HG03558 (cell line): Measurements from ENCODE around the gene MATCAP1.

ENCODE experiments used
- ATAC-seq: cut with Tn5 transposase; IDR thresholded peaks from one replicate; pipeline ENCODE4 v1.9.1; 2021; ENCODE audit warnings: moderate number of reproducible peaks; ENCODE audit not compliant: unreplicated experiment; ENCODE audit errors: extremely low read depth

The MATCAP1 gene

DNA sequence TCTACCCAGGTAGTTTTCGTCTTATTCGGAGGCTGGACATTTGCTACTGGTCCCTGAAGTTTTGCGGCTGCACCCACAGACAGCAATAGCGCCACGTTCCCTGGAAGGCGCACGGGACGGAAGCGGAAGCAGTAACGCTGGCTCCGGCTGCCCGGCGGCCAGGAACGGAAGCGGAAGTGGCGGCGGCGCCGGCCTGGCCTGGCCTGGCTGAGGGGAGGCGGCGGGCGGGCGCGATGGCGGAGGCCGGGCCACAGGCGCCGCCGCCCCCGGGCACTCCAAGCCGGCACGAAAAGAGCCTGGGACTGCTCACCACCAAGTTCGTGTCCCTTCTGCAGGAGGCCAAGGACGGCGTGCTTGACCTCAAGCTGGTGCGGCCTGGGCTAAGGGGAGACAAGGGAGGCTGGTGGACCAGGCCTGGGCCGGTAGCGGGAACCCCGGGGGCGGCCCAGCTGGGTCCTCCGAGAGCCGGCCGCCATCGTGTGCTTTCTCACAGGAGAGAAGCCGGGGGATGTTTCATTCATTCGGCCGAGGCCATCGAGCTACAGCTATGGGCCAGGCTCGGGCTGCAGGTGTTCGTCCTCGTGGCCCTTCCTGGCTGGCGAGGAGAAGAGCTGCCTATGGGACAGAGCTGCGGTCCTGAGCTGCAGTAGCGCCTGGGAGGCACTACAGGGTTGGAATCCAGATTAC lies 8.4 kb upstream of the MATCAP1 start, which contains the start of gene E2F4:
Gene E2F4, plus strand, starts transcription at position 161 of the 687 bp plus-strand sequence. Its CDS starts 73 bp downstream, at position 234.
- ATAC-seq: peak; percentile 66

DNA sequence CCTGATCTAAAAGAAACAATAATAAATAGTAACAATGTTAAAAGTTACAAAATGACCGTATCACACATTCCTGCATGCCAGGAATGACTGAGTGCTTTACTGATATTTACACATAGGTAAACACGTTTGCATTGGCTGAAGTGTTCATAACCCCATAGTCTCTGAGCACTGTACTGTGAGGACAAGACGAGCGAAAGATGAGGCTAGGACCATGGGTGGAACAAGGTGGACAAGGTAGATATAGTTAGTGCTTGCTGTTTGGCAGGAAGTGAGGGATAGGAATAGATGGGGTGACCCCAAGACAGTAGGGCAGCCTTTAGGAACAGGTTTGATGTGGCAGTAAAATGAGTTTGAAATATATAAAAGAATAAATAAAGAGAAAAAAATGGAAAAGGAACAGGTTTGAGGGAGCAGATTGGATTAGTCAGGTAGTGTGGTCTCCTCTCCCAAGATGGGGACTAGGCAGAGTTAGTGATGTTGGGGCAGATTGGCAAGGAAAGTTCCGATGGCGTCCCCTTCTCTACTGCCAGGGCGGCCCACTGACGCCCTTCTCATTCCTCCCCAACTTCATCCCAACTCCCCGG lies 7.7 kb upstream of the MATCAP1 start:
- ATAC-seq: no peak

DNA sequence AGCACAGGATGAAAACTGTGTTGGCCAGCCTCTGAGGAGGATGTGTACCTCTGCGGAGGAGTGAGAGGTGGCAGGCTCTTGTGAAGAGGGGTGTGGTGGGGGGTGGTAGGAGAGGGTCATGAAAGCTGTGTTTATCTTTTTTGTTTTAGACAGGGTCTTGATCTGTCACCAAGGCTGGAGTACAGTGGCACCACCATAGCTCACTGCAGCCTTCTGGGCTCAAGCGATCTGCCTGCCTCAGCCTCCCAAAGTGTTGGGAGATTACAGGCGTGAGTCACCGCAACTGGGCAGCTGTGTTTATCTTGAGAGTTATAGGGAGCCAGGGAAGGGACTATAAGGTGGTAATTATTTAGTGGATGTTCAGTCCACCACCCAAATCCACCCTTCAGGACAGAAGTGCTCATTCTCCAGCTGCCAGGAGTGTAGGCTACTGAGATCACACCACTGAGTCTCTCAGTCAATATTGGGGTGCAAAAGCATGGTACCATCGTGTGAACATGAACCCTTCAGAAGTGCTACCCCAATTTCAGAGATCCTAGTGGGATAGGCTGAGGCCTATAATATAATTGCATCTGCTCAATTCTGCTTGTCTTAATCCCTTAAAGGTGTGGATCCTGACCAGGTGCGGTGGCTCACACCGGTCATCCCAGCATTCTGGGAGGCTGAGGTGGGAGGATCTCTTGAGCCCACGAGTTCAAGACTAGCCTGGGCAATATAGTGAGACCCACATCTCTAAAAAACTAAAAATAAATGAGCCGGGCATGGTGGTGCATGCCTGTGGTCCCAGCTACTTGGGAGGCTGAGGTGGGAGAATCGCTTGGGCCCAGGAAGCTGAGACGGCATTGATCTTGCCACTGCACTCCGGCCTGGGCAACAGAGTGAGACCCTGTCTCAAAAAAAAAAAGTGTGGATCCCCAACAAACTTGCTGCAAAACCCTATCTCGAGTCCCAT lies 7.0 kb upstream of the MATCAP1 start:
- ATAC-seq: no peak

DNA sequence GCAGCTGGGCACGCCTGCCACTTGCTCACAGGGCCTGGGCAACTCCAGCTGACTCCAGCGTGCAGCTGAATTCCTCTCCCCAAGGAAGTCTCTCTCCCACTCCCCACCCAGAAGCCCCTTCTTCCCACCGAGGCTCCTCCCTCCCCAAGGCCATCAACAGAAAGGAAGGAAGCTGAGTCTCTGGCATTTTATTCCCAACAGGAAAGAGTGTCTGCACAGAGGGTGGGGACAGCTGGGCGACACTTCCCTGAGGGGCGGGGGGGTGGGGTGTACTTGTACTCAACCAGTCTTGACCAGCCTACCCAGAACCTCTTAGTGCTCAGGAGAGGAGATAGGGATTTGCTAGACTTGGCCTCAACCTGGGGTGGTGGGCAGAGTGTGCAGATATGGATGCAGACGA lies 6.3 kb upstream of the MATCAP1 start, which contains the start of gene EXOC3L1:
Gene EXOC3L1, minus strand, starts transcription at position 96 of the 400 bp plus-strand sequence. CDS start 460 bp downstream, outside the sequence.
- ATAC-seq: no peak

DNA sequence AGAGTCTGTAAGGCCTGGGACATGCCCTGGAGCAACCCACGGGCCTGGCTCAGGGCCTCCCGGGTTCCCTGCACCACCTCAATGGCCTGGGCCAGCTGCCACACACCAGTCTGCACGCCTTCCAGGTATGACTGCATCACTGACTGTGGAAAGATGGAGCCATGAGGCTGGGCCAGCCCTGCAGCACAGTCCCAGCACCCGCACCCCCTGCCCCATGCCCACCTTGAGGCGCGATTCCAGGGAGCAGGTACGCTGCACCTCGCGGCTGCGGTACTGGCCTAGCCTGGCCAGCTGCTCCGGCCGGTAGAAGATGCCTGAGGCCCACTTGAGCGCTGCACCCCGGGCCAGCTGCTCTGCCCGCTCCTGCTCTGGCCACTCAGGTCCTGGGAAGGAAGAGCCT lies 5.0 kb upstream of the MATCAP1 start:
- ATAC-seq: no peak

DNA sequence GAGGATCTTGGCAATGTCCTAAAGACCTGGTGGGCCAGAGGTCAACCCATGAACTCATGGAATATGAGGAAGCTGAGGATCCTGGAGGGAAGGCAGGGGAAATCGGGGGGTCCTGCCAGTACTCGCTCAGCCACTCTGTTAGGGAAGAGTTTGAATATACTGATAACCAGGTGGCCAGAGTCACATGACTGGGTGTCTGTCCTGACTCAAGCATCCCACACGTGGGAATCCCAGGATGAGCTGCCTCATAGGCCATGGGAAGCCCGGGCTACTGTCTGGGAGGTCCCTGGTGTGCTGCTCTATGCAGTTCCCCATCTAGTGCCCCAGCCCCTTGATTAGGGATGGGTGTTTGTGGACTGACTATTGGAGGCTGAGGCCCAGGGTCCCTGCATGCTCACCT lies 4.6 kb upstream of the MATCAP1 start:
- no peak for ATAC-seq

DNA sequence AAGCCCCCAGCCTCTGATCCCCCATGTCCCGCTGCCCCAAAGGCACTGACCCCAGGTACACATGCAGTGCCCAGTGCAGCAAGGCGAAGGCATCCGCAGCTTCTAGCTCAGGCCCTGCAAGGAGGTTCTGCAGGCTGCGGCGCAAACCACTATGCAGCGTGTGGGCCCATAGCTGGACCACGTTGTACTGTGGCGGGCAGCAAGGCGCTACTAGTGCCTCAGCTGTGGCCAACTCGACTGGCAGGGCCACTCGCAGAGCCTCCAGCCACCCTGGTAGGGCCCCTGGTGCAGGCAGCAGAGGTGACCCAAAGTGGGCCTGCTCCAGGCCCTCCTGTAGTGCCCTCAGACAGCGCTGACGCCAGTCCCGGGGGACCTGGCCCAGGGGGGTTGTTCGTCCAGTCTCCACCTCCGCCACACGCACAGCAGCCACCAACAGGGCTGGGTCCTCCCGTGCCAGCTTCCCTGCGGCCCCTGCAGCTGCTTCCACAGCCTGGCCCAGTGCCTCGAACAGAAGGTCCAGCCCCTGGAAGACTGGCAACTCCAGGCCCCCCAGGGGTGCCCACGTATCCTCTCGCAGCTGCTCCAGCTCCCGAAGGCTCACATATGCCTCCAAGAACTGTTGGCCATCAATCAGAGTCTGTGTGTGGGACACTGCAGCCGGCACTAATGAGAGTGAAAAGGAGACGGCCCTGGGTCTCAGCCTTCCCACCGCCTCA lies 3.6 kb upstream of the MATCAP1 start:
- ATAC-seq: no peak

DNA sequence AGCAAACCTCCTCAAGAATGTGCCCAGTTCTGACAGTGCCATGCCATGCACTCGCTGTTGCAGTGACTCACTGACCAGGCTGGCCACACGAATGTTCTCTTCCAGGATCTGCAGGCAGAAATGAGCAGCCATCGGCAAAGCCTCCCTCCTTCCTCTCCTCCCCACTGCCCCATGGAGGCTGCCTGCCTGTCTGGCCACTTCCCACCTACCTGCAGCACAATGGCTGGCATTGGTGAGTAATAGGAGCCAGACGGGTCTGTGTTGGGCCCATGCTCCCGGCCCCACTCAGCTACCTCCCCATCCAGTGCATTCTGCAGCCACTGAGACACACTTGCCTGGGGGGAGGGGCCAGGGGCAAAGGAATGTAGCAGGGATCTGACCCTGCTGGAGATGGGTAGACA lies 2.8 kb upstream of the MATCAP1 start:
- ATAC-seq: no peak

DNA sequence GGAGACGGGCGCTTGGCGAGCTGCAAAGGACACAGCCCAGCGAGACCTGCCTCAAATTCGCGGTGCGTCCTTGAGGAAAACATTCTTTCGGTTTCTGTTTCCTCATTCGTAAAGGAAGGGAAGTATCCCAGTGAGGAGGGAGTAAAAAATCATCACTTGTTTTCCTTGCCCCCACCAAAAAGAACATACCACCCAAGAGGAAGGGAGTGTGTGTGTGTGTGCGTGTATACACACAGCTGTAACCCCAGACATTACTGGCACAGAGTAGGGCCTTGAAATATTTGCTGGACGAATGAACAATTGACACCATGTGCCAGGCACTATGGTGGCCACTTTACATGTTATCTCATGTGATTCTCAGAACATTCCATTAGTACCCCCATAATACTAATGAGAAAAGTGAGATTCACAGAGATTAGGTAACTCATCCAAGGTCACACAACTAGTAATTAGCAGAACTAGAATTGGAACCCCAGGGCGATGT lies 1.9 kb upstream of the MATCAP1 start:
- ATAC-seq: no peak

DNA sequence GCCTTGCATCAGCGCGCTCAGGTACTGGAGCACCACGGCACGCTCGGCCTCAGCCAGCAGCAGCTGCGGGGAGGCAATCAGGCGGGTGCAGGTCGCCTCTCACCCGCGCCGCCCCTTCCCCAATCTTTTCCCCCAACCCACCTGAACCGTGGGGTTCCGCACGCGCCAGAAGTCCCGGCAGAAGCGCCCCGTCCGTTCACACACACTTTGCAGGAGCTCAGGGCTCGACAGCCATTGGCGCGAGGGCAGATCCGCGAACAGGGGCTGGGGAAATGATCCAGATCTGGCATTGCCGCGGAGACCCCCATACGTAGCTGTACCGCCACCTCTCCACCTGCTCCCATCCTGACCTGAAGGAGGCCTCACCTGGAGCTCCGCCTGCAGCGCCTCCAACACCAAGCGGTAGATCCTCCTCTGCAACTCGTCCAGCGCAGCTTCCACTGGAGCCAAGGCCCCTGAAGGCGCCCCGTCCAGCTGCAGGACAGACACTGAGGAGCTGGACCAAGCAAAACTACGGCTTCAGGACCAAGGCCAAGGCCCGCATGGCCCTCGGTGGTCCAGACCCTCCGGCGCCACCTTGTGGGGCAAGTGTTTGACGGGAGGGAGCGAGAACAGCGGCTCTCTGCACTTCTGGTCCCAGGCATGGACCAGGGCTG lies 1.4 kb upstream of the MATCAP1 start:
- no peak for ATAC-seq

DNA sequence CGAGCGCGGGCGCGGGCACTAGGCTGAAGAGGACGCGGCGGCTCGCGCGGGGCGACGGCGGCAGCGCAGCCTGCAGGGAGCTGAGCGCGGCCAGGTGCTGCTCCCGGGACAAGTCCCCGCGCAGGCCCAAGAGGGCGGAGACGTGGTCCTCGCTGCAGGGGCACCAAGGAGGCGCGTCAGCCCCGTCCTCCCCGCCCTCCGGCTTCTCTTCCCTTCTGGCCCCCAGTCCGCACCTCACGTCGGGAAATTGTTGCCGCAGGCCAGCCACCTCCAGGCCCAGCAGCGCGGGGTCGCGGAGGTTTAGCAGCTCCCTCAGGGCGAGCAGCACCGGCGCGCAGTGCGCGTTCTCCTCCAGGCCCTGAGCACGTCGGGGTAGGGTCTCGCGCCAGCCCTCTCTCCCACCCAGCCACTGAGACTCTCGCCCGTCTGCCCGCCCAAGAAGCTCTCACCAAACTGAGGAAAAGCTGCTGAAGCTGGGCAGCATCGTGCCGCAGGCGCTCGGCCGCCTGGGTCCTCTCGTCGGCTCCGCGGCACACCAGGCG lies 761 bp upstream of the MATCAP1 start:
- no peak for ATAC-seq

DNA sequence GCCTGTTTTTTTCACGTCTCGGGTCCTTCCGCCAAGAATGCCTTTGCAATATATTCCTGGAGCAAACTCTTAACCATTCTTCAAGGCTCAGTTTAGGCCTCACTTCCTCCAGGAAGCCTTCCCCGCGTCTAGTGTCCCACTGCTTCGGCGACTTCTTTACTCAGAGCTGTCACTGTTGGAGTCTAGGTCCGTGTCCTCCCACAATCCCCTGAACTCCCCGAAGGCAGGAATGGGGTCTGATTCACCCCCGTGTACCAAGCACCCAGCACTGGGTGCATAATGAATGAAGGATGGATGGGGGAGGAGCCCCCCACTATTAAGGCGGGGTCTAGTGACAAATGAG lies 508 bp downstream of the MATCAP1 start:
- ATAC-seq: no peak

DNA sequence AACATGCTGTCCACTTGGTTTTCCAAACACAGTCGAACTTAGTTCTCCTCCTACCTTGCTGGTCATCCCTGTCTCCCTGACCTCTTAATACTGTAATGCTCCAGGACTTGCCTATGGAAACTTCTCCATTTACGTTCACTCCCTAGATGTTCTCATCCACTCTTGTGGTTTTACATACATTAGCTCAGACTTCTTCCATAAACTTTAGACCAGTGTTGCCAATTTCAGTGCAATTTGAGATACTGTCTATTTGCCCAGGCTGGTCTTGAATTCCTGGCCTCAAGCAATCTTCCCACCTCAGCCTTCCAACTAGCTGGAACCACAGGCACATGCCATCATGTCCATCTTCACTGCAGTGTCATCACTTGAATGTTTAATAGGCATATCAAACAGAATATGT lies 1.5 kb downstream of the MATCAP1 start:
- no peak for ATAC-seq

DNA sequence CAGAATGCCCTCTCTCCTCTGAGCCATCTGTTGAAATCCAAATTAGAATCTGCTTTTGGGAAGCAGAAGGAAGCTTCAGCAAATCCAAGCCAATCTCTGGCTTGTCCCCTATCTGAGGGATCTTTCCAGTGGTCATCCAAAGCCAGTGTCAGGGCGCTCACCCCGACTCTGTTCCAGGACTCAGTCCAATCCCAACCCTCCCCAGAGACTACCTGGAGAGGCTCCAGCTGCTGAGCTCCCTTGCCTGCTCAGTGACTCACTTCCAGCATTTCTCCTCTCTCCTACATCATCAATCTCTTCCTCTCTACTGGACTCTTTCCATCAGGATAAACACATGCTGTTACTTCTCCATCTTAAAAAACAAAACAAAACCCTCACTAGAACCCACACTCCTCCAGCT lies 2.4 kb downstream of the MATCAP1 start:
- ATAC-seq: no peak

DNA sequence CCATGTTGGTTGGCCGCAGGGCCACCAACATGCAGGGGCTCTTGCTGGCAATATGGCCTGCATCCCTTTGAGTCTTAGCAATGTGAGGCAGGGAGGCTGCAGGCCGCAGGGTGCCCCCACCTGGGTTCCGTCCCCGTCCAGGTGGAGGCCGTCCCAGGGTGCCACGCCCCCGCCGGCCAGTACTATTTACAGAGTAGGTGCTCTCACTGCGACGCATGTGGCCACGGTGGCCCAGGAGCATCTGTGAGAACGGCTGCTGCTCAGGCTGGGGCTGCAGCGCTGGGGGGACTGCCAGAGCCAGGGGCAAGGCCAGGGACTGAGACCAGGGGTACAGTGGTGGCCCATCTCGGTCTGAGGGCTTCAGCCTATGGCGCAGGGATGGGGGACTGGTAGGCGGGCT lies 3.6 kb downstream of the MATCAP1 start:
- ATAC-seq: no peak

DNA sequence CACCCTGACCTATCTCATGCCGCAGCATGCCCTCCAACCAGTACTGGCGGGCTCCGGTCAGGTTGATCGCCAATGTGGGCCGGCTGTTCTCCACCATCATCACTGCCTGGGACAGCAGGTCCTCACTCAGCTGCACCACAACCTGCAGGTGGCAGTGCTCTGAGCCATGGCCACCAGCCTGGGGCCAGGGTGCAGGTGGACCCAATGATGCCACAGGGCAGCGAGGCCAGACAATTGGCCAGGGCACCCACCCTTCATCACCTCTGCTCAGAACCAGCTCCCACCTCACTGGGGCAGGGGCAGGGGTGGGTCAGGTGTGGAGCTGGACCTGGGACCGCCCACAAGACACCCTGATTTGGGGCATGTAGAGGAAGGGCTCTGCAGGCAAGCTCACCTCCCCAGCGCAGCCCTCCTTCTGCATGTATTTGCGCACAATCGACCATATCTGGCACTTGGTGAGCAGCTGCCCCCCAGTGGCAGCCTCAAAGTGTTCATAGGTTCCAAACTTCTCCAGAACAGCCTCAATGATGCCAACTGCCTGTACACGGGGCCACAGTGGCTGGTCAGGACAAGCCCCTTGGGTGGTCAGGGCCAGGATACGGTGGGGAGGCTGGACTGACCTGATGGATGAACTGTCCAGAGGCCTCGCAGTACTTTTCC lies 4.2 kb downstream of the MATCAP1 start:
- no peak for ATAC-seq

DNA sequence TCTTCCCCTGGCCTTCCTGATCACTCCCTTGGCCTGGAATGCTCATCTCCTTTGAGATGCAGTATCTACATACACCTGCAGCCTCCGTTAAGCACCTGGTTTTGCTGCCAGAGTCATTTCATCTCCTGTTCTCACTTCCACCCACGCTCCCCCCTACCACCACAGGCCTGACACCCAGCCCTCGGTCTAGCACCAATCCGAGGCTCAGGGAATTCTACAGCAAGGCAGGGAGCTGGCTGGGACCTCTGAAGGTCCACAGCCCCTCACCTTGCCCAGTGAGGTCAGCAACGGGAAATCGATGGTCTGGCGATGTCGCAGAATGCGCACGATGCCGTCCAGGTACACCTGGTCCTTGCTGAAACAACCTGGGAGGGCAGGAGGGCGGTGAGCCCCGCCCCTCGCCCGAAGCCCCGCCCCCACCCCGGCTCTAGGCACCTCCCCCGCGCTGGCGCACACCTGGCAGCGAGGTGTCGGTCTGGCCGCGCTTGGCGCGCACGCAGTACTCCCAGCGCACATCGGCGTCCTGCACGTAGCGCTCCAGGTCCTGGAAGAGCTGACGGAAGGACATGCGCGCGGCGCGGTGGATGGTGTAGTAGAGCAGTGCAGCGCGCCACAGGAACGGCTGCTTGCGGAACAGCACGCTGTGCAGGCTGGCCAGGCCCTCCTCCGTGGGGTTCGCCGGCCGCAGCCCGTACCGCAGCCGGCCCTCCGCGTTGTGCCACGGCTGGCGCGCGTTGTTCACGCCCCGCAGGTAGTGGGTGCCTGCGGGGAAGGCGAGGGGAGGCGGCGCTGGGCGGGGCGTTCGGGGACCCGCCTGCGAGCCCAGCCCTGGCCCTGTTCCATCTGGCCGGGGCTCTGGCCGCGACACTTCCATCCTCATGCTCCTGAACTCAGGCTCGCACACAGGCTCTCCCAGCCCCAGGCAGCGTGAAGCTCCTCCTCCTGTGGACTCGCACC lies 5.7 kb downstream of the MATCAP1 start:
- no peak for ATAC-seq

DNA sequence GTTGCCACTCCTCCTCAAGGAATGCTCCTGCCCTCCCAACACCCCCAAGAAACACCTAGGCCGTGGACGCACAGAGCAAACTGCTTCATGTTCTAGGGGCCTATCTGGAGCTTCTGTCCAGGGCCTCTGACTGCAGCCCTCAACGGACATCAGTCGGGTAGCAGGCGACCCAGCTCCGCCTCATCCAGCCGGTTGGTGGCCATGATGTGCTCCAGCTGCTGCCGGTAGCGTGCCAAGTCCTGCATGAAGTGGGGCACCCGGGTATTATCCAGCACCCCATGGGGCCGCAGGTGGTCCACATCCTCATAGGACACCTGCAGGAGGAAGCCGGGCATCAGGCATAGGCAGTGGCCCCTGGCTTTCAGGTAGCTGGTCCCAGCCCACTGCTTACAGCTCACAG lies 7.1 kb downstream of the MATCAP1 start:
- ATAC-seq: no peak
